Measurements from ENCODE around the gene RNASE3.
A peak's percentile ranks its signal among the peaks of the same experiment; 100 is the strongest.

The RNASE3 gene

DNA sequence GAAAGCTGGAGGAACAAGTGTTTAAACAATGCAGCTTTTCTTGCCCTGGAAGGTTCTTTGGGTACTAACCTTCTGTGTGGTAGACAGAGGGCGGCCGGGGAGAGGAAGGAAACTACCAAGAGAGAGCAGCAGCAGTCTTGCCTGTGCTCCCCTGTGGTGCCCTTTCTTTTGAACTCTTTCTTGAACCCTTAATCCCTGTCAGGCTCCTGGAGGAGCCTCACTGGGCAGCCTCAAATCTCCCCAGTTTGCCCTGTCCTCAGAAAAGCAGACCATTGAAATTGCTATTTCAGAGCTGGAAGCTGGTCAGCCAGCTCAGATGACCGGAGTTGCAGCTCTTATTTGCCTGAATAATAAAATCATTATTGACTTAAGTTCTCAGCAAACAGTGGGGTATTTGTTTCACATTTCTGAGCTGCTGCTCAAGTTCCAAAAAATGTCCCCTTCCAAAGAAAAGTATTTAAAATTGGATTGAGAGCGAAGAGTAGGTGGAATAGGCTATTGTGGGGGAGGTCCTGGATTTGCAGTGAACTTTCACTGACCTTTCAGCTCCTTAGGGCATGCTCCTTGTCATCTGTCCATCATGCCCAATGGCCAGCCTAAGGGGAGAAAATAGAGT, 42.1 kb upstream of the RNASE3 start:
- Histone ChIP-seq H4K20me1 (ENCODE audit: insufficient read depth, low read length) (no peaks in the 10 kb centered on the region), H3K4me1 (ENCODE audit: insufficient read depth, low read length, severe bottlenecking) (no peaks in the 10 kb centered on the region), H3K36me3 (ENCODE audit: insufficient read depth, low read length) (no peaks in the 10 kb centered on the region), H3K27me3 (ENCODE audit: insufficient read depth, low read length) (no peaks in the 10 kb centered on the region), H3K9me2 (ENCODE audit: low read depth, low read length) (no peaks in the 10 kb centered on the region), H3K9me3 (ENCODE audit: low read length) (no peaks in the 10 kb centered on the region), H3K9ac (ENCODE audit: low read length) (no peak overlapping the region), H3F3A (ENCODE audit: insufficient read depth, low read length) (no peaks in the 10 kb centered on the region), H3K27ac (ENCODE audit: low read depth, low read length, poor library complexity, severe bottlenecking) (no peak overlapping the region), H3K79me2 (ENCODE audit: insufficient read depth, low read length) (no peaks in the 10 kb centered on the region), H2AFZ (ENCODE audit: low read length) (no peak overlapping the region), H3K4me2 (ENCODE audit: low read length) (no peak overlapping the region), H3K4me3 (ENCODE audit: low read depth, low read length, poor library complexity, severe bottlenecking) (no peak overlapping the region)
- TF ChIP-seq, protein P1, sequence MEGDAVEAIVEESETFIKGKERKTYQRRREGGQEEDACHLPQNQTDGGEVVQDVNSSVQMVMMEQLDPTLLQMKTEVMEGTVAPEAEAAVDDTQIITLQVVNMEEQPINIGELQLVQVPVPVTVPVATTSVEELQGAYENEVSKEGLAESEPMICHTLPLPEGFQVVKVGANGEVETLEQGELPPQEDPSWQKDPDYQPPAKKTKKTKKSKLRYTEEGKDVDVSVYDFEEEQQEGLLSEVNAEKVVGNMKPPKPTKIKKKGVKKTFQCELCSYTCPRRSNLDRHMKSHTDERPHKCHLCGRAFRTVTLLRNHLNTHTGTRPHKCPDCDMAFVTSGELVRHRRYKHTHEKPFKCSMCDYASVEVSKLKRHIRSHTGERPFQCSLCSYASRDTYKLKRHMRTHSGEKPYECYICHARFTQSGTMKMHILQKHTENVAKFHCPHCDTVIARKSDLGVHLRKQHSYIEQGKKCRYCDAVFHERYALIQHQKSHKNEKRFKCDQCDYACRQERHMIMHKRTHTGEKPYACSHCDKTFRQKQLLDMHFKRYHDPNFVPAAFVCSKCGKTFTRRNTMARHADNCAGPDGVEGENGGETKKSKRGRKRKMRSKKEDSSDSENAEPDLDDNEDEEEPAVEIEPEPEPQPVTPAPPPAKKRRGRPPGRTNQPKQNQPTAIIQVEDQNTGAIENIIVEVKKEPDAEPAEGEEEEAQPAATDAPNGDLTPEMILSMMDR (IDR thresholded peaks at IDR 0.05; ENCODE audit: low read length) = no peak
- TF ChIP-seq EZH2 (IDR thresholded peaks at IDR 0.05; ENCODE audit: borderline replicate concordance, low read length) = no peak

DNA sequence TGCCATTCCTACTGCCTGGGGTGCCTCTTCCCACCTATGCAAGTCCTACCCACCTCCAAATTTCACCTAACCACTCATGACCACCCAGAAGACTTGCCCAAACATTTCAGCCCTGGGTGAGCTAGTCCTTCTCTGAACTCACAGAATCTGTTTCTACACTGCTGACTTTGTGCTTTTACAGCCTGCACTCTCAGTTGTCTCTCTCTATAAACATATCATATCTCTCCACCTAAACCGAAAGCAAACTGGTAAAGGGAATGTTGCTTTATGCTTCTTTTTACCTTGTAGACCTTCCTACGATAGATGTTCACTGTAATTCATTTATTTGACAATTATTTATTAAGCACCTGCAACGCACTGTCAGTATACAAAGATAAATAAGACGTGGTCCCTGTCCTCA, 38.1 kb upstream of the RNASE3 start:
- no peak overlapping the region for H3K4me2 ChIP-seq (ENCODE audit: low read length)
- H3K27ac ChIP-seq (ENCODE audit: low read depth, low read length, poor library complexity, severe bottlenecking) = no peak overlapping the region
- no peaks in the 10 kb centered on the region for H3K27me3 ChIP-seq (ENCODE audit: insufficient read depth, low read length)

DNA sequence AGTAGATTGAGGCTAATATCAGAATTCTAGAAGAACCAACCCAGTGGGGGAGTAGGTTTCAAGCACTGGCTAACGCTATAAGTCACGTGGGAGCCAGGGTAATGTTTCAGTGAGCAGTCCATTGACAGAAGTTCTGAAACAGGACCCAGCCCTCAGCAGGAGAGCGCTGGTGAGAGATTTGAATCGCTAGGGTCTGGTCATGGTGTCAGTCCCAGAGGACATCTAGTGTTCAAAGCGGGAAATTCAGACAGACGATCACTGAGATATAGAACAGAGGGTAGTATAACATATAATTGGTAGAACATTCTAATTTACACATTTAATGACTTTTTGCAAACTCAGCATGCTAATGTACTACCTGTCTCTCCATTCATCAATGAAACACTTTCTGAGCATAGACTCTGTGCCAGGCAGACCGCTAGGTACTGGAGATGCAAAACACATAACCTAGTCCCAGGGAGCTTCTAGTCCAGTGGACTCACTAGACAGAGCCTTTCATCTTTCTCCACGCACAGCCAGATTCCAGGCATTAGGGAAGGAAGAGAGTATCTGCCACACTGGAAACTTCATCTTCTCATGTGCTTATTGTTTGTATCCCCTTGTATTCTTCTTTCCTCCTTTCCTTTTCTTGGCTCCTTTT, 35.4 kb upstream of the RNASE3 start:
- Histone ChIP-seq H2AFZ (ENCODE audit: low read length) (no peak overlapping the region), H3K36me3 (ENCODE audit: insufficient read depth, low read length) (no peaks in the 10 kb centered on the region), H3K27me3 (ENCODE audit: insufficient read depth, low read length) (no peaks in the 10 kb centered on the region), H3K27ac (ENCODE audit: low read depth, low read length, poor library complexity, severe bottlenecking) (no peak overlapping the region), H3K9me2 (ENCODE audit: low read depth, low read length) (no peaks in the 10 kb centered on the region), H3K79me2 (ENCODE audit: insufficient read depth, low read length) (no peaks in the 10 kb centered on the region), H3K4me3 (ENCODE audit: low read depth, low read length, poor library complexity, severe bottlenecking) (no peak overlapping the region), H3K4me1 (ENCODE audit: insufficient read depth, low read length, severe bottlenecking) (no peaks in the 10 kb centered on the region), H4K20me1 (ENCODE audit: insufficient read depth, low read length) (no peaks in the 10 kb centered on the region), H3K9ac (ENCODE audit: low read length) (no peak overlapping the region), H3F3A (ENCODE audit: insufficient read depth, low read length) (no peaks in the 10 kb centered on the region), H3K9me3 (ENCODE audit: low read length) (no peaks in the 10 kb centered on the region), H3K4me2 (ENCODE audit: low read length) (no peak overlapping the region)
- no peak for TF ChIP-seq EZH2 (IDR thresholded peaks at IDR 0.05; ENCODE audit: borderline replicate concordance, low read length)
- TF ChIP-seq, protein P1 (IDR thresholded peaks at IDR 0.05; ENCODE audit: low read length) = peak; percentile 70

More for the DNA sequence above, 38.1 kb upstream of the RNASE3 start:
- no peak overlapping the region for H3K4me3 ChIP-seq (ENCODE audit: low read depth, low read length, poor library complexity, severe bottlenecking)
- H3K4me1 ChIP-seq (ENCODE audit: insufficient read depth, low read length, severe bottlenecking) = no peaks in the 10 kb centered on the region
- no peaks in the 10 kb centered on the region for H3K9me3 ChIP-seq (ENCODE audit: low read length)
- H3F3A ChIP-seq (ENCODE audit: insufficient read depth, low read length) = no peaks in the 10 kb centered on the region
- TF ChIP-seq EZH2 (IDR thresholded peaks at IDR 0.05; ENCODE audit: borderline replicate concordance, low read length) = no peak
- TF ChIP-seq, protein P1 (IDR thresholded peaks at IDR 0.05; ENCODE audit: low read length) = no peak
- H4K20me1 ChIP-seq (ENCODE audit: insufficient read depth, low read length) = no peaks in the 10 kb centered on the region
- no peaks in the 10 kb centered on the region for H3K9me2 ChIP-seq (ENCODE audit: low read depth, low read length)
- no peak overlapping the region for H3K9ac ChIP-seq (ENCODE audit: low read length)
- H3K36me3 ChIP-seq (ENCODE audit: insufficient read depth, low read length) = no peaks in the 10 kb centered on the region
- no peaks in the 10 kb centered on the region for H3K79me2 ChIP-seq (ENCODE audit: insufficient read depth, low read length)
- H2AFZ ChIP-seq (ENCODE audit: low read length) = no peak overlapping the region

All from OCI-LY1 (cell line).